NOMO-1 treated with dmso at 0.1 percent for 144 hours (cell line): ENCODE results near the gene KRTAP21-2.
"Not testable (repeated sequence)": the region's sequence is repeated elsewhere in the genome, so short reads cannot be mapped to it uniquely, and the experiment has no call there.

ENCODE experiments used
- DNase-seq: peaks from one replicate; lab custom pipeline; 2025; ENCODE audit not compliant: unreplicated experiment; lab: John Stamatoyannopoulos, UW

The KRTAP21-2 gene

GRCh38 chr21:30747159-30747558, at the start of gene KRTAP21-2:
Gene KRTAP21-2 (minus strand): TSS chr21:30747259. CDS start chr21:30747202, 57 bp downstream.
- no peak for DNase-seq

GRCh38 chr21:30793581-30794314, 46.7 kb upstream of the KRTAP21-2 start:
- DNase-seq: no peak

DNA sequence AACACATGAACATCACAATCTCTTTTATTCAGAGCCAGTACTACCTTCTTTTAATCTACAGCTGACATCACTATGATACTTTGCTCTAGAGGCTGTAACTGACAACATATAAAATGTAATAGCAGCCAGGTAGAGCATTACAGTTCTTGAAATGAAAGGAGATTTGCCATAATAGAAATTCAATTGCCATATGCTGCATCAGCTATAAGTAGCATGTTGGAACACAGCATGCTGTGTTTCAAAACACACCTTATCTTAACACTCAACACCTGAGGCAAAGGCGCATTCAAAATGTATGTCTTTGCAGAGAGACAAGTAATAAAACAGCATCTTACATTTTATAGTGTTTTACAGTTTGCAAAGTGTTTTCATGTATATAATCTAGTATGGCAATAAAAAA, 32.2 kb upstream of the KRTAP21-2 start:
- DNase-seq: no peak

DNA sequence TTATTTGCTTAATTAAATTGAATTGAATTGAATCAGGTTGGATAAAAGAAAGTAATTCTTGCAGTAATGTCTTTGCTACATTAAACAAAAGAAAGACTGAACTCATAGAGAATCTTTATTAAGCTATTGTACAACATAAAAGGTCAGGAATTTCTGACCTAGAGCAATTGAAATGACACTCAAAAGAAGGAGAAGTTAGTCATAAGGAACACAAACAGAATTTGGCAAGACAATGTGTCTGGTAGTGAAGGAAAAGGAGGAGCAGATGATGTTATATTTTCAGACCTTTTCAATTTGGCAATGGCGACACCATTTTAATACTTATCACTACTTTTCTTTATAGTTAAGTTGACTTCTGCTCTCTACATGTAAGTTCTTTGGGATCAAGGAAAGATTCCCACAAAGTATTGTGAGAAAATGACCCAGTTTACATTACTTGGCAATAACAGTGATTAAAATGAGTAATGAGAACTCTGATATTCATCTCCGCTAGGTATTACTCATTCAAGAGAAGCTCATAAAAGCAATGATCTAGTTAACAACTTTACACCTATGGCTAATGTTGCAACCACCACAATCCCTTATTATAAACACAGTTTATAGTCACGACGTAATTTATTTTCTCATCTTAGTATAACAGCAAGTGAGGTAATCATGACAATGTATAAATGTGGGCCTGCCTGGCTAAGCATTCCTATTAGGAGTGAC, 22.8 kb upstream of the KRTAP21-2 start:
- DNase-seq: no peak

DNA sequence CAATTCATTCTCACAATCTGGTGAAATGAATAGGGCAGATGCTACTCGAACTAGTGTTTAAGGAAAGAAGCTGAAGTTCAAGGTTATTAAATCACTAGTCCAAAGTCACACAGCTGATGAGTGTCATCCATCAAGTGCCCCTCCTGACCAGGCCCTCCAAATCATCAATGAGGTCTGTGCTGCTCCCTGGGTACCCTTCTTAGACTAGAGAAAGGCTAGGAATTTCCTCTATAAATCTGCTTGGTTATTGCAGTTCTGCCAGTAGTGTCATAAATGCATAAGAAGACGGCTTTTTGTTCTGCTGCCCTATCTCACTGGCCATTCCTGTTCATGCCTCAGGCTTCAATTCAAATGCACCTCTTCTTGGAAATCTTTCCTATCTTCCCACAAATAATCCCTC, 13.7 kb upstream of the KRTAP21-2 start:
- DNase-seq: no peak

- DNase-seq: no peak
These were observed 11.2 kb upstream of the KRTAP21-2 start for GRCh38 chr21:30758306-30758705.

- not testable (repeated sequence) for DNase-seq
These were observed 8.3 kb upstream of the KRTAP21-2 start, which contains the start of gene KRTAP21-1 for GRCh38 chr21:30755328-30755727. Gene KRTAP21-1 (minus strand): TSS chr21:30755428. CDS start chr21:30755378, 50 bp downstream.

DNA sequence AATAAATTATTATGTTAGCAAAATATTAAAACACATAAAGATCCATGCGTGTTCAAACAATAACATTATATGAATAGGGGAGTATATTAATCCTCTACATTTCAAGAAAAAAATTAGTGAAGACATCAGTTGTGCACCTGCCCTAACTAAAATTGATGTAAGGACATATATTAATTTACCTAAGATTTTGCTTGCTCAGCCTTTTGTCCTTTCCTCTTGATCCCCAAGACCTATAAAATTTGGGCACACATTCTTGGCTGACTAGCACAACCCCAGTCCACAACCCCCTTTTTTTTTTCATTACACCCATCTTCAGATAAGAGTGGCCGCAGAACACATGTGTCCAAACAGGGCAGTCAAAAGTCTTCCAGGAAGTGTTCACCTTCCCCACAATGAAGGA, 6.6 kb downstream of the KRTAP21-2 start:
- DNase-seq: no peak

- DNase-seq: no peak
These were observed 14.0 kb downstream of the KRTAP21-2 start for GRCh38 chr21:30733026-30733425.

GRCh38 chr21:30726726-30727125, 20.3 kb downstream of the KRTAP21-2 start:
- no peak for DNase-seq

GRCh38 chr21:30719401-30719800, 27.7 kb downstream of the KRTAP21-2 start:
- no peak for DNase-seq

DNA sequence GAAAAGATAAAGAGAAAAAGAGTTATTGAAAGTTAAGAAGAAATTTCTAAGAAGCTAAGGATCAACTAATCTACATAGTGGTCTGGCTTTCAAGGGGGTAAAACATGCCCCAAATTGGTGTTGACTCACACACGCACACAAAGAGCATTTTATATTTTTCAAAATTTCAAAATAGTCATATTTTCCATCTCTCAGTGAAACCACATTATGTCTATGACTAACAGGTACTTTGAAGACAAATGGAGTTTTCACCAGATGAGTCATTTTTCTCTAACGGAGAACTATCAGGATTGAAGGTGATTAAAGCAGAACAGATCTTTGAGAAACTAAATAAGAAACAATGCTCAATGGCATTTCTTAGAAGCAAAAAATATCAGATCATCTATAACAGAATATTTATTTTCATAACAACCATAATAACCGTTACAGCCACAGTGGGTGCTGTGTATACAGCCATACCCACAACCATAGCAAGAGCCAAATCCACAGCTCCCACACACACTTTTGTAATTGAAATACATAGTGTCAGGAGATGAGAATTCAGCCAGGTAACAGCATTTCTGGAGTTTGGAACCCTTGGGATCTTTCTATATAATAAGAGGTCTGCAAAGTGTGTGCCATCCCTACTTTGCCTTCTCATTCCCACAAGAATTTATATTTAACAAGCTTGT, 28.7 kb downstream of the KRTAP21-2 start, which contains the start of gene KRTAP21-3:
Gene KRTAP21-3, minus strand, starts transcription at position 539 of the 671 bp plus-strand sequence. Its CDS starts 18 bp downstream, at position 521.
- DNase-seq: no peak

- DNase-seq: no peak
These were observed 30.0 kb downstream of the KRTAP21-2 start for GRCh38 chr21:30717105-30717504.

GRCh38 chr21:30714946-30715345, 32.1 kb downstream of the KRTAP21-2 start:
- no peak for DNase-seq

- DNase-seq: no peak
These were observed 32.6 kb downstream of the KRTAP21-2 start for GRCh38 chr21:30714456-30714855.

DNA sequence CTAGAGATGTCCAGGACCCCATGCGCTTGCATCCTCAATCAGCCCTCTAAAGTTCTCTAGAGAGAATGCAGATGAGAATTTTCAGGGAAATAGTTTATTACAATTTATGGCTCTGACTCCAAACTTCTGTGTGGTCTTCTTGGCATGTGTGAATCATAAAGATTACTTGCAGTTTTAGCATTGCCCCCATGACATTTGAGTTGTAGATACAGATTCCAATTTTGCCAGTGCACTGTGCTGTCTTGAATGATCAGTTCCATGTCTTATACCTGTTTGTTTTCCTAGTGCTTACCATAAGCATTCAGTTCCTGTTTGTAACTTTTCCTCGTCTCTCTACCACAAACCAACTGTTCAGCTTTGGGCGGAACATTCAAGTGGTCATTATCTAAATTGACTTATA, 33.3 kb downstream of the KRTAP21-2 start:
- no peak for DNase-seq

- no peak for DNase-seq
These were observed 36.6 kb downstream of the KRTAP21-2 start for GRCh38 chr21:30710499-30710898.

GRCh38 chr21:30707409-30707808, 39.6 kb downstream of the KRTAP21-2 start:
- DNase-seq: no peak
